ENCODE results near the gene ZNF3.

The ZNF3 gene

GRCh38 chr7:100051611-100052010, 29.9 kb downstream of the ZNF3 start:
- no peak for DNase-seq (ENCODE audit: low read depth)

GRCh38 chr7:100049441-100050291, 31.9 kb downstream of the ZNF3 start, which contains the start of gene ZSCAN21:
ZSCAN21 (plus strand) TSS chr7:100049774; CDS start chr7:100057007, 7,233 bp downstream.
- peak; percentile 77 for DNase-seq (ENCODE audit: low read depth)

GRCh38 chr7:100048680-100049079, 32.8 kb downstream of the ZNF3 start:
- DNase-seq (ENCODE audit: low read depth) = no peak

- DNase-seq (ENCODE audit: low read depth) = no peak
Measured at GRCh38 chr7:100044718-100045117, 36.8 kb downstream of the ZNF3 start.

GRCh38 chr7:100040575-100040974, 40.9 kb downstream of the ZNF3 start:
- no peak for DNase-seq (ENCODE audit: low read depth)

GRCh38 chr7:100038326-100038725, 43.2 kb downstream of the ZNF3 start:
- DNase-seq (ENCODE audit: low read depth) = no peak

- no peak for DNase-seq (ENCODE audit: low read depth)
Measured at GRCh38 chr7:100035876-100036275, 45.6 kb downstream of the ZNF3 start.

- DNase-seq (ENCODE audit: low read depth) = no peak
Measured at GRCh38 chr7:100034871-100035510, 46.5 kb downstream of the ZNF3 start.

- no peak for DNase-seq (ENCODE audit: low read depth)
Measured at GRCh38 chr7:100033526-100033925, 48.0 kb downstream of the ZNF3 start.

- no peak for DNase-seq (ENCODE audit: low read depth)
Measured at GRCh38 chr7:100029596-100029995, 51.9 kb downstream of the ZNF3 start.

- no peak for DNase-seq (ENCODE audit: low read depth)
Measured at GRCh38 chr7:100027197-100027596, 54.3 kb downstream of the ZNF3 start.

GRCh38 chr7:100024020-100024619, 57.4 kb downstream of the ZNF3 start:
- DNase-seq (ENCODE audit: low read depth) = no peak

- no peak for DNase-seq (ENCODE audit: low read depth)
Measured at GRCh38 chr7:100023526-100023925, 58.0 kb downstream of the ZNF3 start.

- DNase-seq (ENCODE audit: low read depth) = no peak
Measured at GRCh38 chr7:100022621-100023020, 58.9 kb downstream of the ZNF3 start.

GRCh38 chr7:100021297-100021696, 60.2 kb downstream of the ZNF3 start:
- no peak for DNase-seq (ENCODE audit: low read depth)

Data from activated T-helper 9 cell treated with anti-CD3 and anti-CD28 coated beads, Interleukin-2, amount 50 U/mL, for 16 hours (primary cell).